ENCODE data around the gene SREBF2.

- TF ChIP-seq POLR2A (IDR thresholded peaks at IDR 0.05; ENCODE audit: low read depth, low read length) (no peak), TAF1 (IDR thresholded peaks at IDR 0.05; ENCODE audit: borderline replicate concordance, low read depth, low read length) (no peak), POLR2AphosphoS5 (IDR thresholded peaks at IDR 0.05; ENCODE audit: low read depth, low read length) (no peak)
Measured at GRCh38 chr22:41845380-41846267, 12.7 kb downstream of the SREBF2 start.

Data from GM12892 (cell line).